ENCODE results near the gene RBM38. TPM values are rescaled to one million over a fixed set of nuclear protein-coding genes. Genes with fewer than 3 reads are reported as not detected.

The RBM38 gene
- total RNA-seq, 1 donor from 2014 or later, result 63.1 TPM

DNA sequence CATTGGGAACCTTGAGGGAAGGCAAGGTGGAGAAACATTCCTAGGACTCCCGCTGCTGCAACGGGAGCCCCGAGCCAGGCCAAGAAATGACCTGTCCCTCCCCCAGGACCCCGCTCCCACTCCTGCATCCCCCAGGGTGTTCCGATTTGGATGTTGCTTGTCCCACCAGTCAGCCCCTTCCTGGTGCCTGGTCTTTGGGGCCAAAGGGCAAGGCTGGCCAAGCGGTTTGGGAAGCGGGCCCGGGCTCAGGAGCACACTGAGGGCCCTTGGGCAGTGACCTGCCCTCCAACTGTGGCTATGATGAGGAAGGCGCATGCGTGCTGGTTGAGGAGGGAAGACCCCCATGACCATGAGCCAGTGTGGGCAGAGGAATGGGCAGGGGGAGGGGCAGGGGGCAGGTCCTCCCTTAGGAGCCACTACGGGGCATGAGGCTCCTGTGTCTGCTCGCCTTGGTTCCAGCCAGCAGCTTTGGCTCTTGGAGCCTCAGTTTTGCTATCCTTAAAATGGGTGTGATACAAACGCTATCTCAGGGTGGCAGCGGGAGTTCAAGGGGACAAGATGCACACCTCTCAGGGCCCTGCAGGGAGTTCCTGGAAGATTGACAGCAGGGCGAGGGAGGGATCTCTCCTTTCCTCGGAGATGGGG is 50.4 kb downstream of the RBM38 start:
- no peak for DNase-seq (ENCODE audit: low spot score)
- intact Hi-C loops (cut with DNase I), result loop anchor here (2.0 to 10.0 kb wide), 2 partner anchors 27 to 287 kb away; no protein-coding TSS in a partner anchor

DNA sequence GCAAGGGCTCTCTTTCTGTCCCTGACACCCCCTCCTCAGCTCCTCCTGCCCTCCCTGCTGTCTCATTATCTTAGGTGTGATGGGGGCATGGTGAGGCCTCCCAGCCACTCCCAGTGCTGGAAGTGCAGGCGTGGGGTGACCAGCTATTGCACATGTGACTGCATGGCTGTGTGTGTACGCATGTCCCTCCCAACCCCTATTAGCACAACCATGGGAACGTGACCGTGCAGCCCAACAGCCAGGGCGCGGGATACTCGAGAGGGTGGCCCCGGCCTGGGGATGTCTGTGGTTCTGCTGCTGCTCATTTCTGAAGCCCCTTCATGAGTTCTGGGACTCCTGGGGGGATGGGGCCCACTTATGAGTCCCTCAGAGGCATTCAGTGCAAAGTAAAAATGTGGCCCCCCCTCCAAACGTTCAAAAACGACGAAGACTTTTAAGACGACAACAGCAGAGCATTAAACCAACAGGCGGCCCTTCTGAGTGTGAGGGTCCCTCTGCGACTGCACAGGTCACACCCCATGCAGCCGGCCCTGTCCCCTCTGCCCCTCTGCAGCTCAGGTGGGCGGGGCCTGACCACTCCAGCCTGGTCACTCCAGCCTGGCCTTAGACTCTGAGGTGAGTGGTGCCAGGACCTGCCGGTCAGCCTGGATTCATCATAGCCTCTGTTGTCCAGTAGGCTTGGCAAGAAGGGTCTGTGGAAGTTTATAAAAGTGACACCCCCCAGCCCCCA is 51.1 kb downstream of the RBM38 start:
- DNase-seq (ENCODE audit: low spot score), result no peak
- intact Hi-C loops (cut with DNase I), result loop anchor here (10.0 kb wide), 1 partner anchor 288 kb away; no protein-coding TSS in a partner anchor

DNA sequence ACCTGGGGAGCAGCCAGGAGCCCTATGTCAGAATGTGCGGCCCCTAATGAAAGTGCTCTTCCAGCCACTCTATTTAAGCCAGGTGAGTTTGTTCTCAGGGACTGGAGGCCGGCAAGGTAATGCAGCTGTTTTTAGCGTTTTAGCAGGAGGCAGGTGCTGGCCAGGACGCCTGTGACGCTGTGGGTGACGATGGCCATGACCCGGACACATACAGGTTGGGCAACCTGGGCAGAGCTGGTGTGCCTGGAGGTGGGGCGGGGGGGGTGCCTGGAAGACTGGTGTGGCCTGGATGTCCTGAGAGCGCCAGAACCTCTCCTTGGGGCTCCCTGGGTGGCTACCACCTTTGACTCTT is 51.7 kb downstream of the RBM38 start:
- no peak for DNase-seq (ENCODE audit: low spot score)
- intact Hi-C loops (cut with DNase I), result loop anchor here (10.0 kb wide), 1 partner anchor 288 kb away; no protein-coding TSS in a partner anchor

DNA sequence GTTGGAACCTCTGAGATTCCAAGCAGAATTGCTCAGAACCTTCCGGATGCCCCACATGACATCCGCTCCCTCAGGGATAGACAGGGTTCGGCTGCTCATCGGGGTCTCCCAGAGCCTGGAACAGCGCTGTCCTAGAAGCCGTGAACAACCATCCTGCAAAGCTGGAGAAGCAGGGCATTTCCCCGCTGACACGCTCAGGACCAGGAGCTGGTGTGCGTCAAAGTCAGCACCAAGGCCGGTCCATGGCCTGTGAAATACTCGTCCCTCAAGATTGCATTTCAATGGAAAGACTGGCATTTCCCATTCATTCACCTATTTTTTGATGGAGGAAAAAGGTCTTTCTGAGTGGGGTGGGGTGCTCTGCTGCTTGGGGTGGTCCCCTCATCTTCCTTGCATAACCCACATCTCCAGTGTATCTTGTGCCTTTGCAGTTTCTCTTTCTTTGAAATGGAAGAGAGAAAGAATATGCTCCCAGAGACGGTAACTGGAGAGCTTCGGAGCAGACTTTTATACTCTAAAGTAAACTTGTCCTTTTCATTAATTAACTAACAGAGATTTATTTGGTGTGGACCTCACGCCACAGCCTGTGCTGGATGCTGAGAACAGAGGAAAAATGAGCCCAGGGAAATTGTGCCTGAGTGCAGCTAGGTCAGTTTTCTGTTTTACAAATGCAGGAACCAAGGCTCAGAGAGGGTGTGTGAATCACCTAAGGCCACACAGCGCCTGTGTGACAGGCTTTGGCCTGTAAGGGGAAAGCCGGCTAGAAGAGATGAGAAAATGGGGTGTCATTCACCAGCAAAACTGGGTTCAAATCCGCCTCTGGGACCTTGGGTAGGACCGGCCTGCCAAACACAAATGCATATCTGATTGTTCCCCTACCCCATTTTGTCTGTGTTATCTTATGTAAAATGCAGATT is 52.4 kb downstream of the RBM38 start:
- no peak for DNase-seq (ENCODE audit: low spot score)
- intact Hi-C loops (cut with DNase I), result loop anchor here (10.0 kb wide), 1 partner anchor 289 kb away; no protein-coding TSS in a partner anchor

- intact Hi-C loops (cut with DNase I), result loop anchor here (10.0 kb wide), 1 partner anchor 290 kb away; no protein-coding TSS in a partner anchor
- no peak for DNase-seq (ENCODE audit: low spot score)
Measured at GRCh38 chr20:57444394-57445048, 53.3 kb downstream of the RBM38 start.

DNA sequence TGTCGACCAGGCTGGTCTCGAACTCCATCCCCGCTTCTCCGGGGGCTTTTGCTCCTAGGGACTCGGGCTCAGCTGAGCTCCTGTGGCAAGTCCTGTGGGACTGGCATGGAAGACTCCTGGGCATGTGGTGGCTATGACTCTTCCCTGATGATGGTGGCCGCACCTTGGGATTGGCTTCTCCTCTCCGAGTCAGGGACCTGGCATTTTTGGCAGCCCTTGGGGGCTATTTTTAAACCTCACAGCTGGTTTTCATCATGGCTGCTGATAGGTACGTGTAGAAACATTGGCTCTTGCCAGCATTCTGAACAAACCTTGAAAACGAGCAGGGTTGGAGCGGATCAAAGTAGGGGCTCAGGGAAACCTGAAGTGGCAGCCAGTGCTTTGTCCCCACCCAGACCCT is 54.1 kb downstream of the RBM38 start:
- no peak for DNase-seq (ENCODE audit: low spot score)
- intact Hi-C loops (cut with DNase I), result loop anchor here (10.0 kb wide), 1 partner anchor 290 kb away; no protein-coding TSS in a partner anchor

- intact Hi-C loops (cut with DNase I), result loop anchor here (10.0 kb wide), 1 partner anchor 291 kb away; no protein-coding TSS in a partner anchor
- DNase-seq (ENCODE audit: low spot score), result no peak
Measured at GRCh38 chr20:57445774-57446173, 54.6 kb downstream of the RBM38 start.

DNA sequence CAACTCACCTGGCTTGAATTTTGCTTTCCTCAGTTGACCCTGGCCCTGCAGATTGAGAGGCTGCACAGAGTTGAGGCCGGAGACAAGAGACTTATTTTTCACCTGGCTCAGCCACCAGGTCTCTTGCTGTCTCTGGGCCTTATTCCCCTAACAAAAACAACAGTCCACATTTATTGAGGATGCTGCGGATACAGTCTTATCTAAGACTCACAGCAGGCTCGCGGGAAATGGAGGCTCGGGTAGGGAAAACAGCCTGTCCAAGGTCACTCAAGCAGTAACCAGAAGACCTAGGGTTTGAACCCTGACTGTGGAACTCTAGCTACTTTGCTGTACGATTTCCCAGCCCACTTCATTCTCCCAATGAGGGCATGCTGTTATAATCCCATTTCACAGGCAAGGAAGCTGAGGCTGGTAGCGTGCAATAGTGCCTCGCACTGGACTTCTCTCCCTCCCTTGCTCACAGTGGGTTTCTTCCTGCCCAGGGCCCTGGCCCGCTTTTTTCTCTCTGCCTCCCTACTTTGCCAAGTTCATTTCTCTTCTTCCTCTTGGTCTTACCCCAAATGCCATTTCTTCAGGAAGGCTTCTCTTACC is 57.7 kb downstream of the RBM38 start:
- intact Hi-C loops (cut with DNase I), result loop anchor here (10.0 kb wide), 1 partner anchor 294 kb away; no protein-coding TSS in a partner anchor

GRCh38 chr20:57449398-57450354 is 58.5 kb downstream of the RBM38 start:
- no peak for DNase-seq (ENCODE audit: low spot score)
- intact Hi-C loops (cut with DNase I), result loop anchor here (10.0 kb wide), 1 partner anchor 295 kb away; no protein-coding TSS in a partner anchor

More for the DNA sequence above, 57.7 kb downstream of the RBM38 start:
- no peak for DNase-seq (ENCODE audit: low spot score)

DNA sequence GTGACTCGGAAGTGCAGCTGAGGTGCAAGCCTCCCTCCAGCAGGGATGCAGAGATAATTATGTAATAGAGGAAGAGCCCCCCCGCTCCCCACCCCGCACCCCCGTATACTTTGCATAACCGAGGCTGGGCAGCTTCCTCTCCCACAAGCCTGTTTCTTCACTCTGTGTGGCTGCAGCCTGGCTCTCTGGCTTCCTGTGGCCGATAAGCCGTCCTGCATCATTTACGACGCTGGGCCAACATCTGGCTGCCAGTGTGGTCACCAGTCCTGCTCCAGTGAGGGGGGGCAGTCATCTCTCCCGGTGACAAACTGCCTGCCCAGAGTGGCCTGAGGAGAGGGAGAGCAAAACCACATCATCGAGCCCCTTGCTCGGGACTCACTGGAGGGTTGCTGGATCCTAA is 59.2 kb downstream of the RBM38 start:
- DNase-seq (ENCODE audit: low spot score), result peak; percentile 90
- intact Hi-C loops (cut with DNase I), result no loop called here

- intact Hi-C loops (cut with DNase I), result no loop called here
- no peak for DNase-seq (ENCODE audit: low spot score)
Measured at GRCh38 chr20:57450931-57451330, 59.7 kb downstream of the RBM38 start.

DNA sequence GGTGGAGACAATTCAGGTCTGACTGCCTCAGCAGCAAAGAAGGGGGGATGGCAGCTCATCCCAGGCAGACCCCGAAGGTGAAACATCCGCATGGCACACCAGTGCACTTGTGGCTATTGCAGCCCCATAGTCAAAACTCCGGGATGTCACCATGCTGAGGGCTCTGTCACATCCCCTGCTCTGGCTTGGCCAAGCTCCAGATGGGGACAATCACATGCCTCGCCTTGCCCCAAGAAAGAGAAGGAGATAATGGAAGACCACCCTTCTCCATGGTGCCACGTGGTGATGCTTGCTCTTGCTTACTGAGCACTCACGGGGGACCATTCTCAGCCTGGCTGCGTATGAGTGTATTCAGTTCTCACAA is 60.2 kb downstream of the RBM38 start:
- intact Hi-C loops (cut with DNase I), result no loop called here
- DNase-seq (ENCODE audit: low spot score), result no peak

GRCh38 chr20:57451795-57452661 is 60.8 kb downstream of the RBM38 start:
- no peak for DNase-seq (ENCODE audit: low spot score)
- intact Hi-C loops (cut with DNase I), result no loop called here

GRCh38 chr20:57455386-57455785 is 64.2 kb downstream of the RBM38 start:
- intact Hi-C loops (cut with DNase I), result no loop called here

DNA sequence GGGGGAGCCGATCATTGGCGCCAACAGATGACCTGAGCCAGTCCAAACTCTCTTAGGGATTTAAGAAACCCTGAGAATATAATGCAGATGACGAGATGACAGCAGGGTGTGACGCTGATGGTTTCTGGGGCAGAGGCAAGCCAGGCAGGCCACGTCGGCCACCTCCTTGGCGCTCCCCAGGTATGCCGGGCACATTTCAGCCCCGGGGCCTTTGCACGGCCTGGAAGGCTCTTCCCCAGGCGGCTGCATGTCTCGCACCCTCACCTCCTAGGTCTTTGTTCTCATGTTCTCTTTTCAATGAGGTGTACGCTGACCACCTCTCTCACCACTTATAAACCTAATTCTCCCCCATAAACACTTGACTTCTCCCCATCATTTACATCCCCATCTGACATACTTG is 64.9 kb downstream of the RBM38 start:
- intact Hi-C loops (cut with DNase I), result no loop called here
- DNase-seq (ENCODE audit: low spot score), result no peak

More at GRCh38 chr20:57455386-57455785, 64.2 kb downstream of the RBM38 start:
- DNase-seq (ENCODE audit: low spot score), result no peak

GRCh38 chr20:57457243-57458095 is 66.3 kb downstream of the RBM38 start:
- intact Hi-C loops (cut with DNase I), result no loop called here
- no peak for DNase-seq (ENCODE audit: low spot score)
